DOHH2 (cell line): ENCODE data around the gene C2.

Source experiments
- CTCF ChIP-seq: fragments of 200-600 bp; sonication (generic); IDR thresholded peaks from one replicate; pipeline ENCODE4 v1.5.1; 2014; ENCODE audit warnings: antibody characterized with exemption, mild to moderate bottlenecking, low read depth, low read length; ENCODE audit not compliant: poor library complexity, severe bottlenecking
- EZH2phosphoT487 ChIP-seq: fragments of 200-600 bp; sonication (generic); IDR thresholded peaks from 2 replicates; pipeline ENCODE4 v1.6.1; 2017; ENCODE audit warnings: borderline replicate concordance, mild to moderate bottlenecking, antibody characterized with exemption, low read length, moderate library complexity, mixed read lengths

GRCh38 chr6:31898383-31899011 lies 29.0 kb upstream of the C2 start:
- TF ChIP-seq CTCF: peak; percentile 24
- no peak for TF ChIP-seq EZH2phosphoT487
